ENCODE results near the gene ABHD12.

ABHD12 gene

GRCh38 chr20:25273046-25273445, 117.6 kb downstream of the ABHD12 start:
- no peak overlapping the region for H2AFZ ChIP-seq (ENCODE audit: insufficient read depth, low read length, poor library complexity)
- H3K9ac ChIP-seq (ENCODE audit: low read length) = no peak overlapping the region
- no peaks in the 10 kb centered on the region for H3K79me1 ChIP-seq (ENCODE audit: low read length)
- no peak overlapping the region for H3K4me3 ChIP-seq (ENCODE audit: low read depth, low read length)
- no peak overlapping the region for H4K12ac ChIP-seq (ENCODE audit: low read depth, low read length)
- no peak overlapping the region for H4K8ac ChIP-seq (ENCODE audit: low read depth, low read length)
- no peaks in the 10 kb centered on the region for H3K9me3 ChIP-seq (ENCODE audit: insufficient read depth, low read depth, low read length)
- H3K4me1 ChIP-seq (ENCODE audit: control insufficient read depth in 1 of 2, insufficient read depth in 2 of 2, low read length in 2 of 2) = no peaks in the 10 kb centered on the region
- H2AK5ac ChIP-seq (ENCODE audit: low read length) = no peak overlapping the region
- H3K4me2 ChIP-seq (ENCODE audit: low read length) = no peak overlapping the region
- no peak overlapping the region for H3K14ac ChIP-seq (ENCODE audit: low read length)
- no peak overlapping the region for H2BK120ac ChIP-seq (ENCODE audit: insufficient read depth, low read length, poor library complexity)
- H3K27me3 ChIP-seq (ENCODE audit: insufficient read depth, low read length) = no peaks in the 10 kb centered on the region
- H4K91ac ChIP-seq (ENCODE audit: low read depth, low read length) = no peak overlapping the region
- H3K36me3 ChIP-seq (ENCODE audit: control insufficient read depth in 1 of 2, insufficient read depth in 2 of 2, low read length in 2 of 2) = peaks cover 64 to 68% of the 10 kb centered on the region in 2 experiments
- no peak overlapping the region for H3K27ac ChIP-seq (ENCODE audit: low read depth, low read length)
- no peak overlapping the region for H3K23ac ChIP-seq (ENCODE audit: low read length)
- WGBS (ENCODE audit: extremely low coverage, insufficient coverage, insufficient read length) = no CpG with 5 or more reads among the region's 10 CpGs
- H2BK12ac ChIP-seq (ENCODE audit: low read length) = no peak overlapping the region
- no peaks in the 10 kb centered on the region for H3K79me2 ChIP-seq (ENCODE audit: control insufficient read depth, insufficient read depth, low read length, poor library complexity)
- DNase-seq = no peak
- no peak overlapping the region for H2BK5ac ChIP-seq (ENCODE audit: low read depth, low read length, poor library complexity)
- H3K18ac ChIP-seq (ENCODE audit: low read length) = no peak overlapping the region
- H3K4ac ChIP-seq (ENCODE audit: low read depth, low read length) = no peak overlapping the region

GRCh38 chr20:25272223-25273000, 118.2 kb downstream of the ABHD12 start:
- no peaks in the 10 kb centered on the region for H3K79me2 ChIP-seq (ENCODE audit: control insufficient read depth, insufficient read depth, low read length, poor library complexity)
- no peaks in the 10 kb centered on the region for H3K4me1 ChIP-seq (ENCODE audit: control insufficient read depth in 1 of 2, insufficient read depth in 2 of 2, low read length in 2 of 2)
- H3K4ac ChIP-seq (ENCODE audit: low read depth, low read length) = no peak overlapping the region
- no peak overlapping the region for H4K12ac ChIP-seq (ENCODE audit: low read depth, low read length)
- no peak overlapping the region for H4K91ac ChIP-seq (ENCODE audit: low read depth, low read length)
- no peak overlapping the region for H3K14ac ChIP-seq (ENCODE audit: low read length)
- H2BK120ac ChIP-seq (ENCODE audit: insufficient read depth, low read length, poor library complexity) = no peak overlapping the region
- H3K9me3 ChIP-seq (ENCODE audit: insufficient read depth, low read depth, low read length) = no peaks in the 10 kb centered on the region
- H3K36me3 ChIP-seq (ENCODE audit: control insufficient read depth in 1 of 2, insufficient read depth in 2 of 2, low read length in 2 of 2) = peaks cover 58 to 64% of the 10 kb centered on the region in 2 experiments
- H2AK5ac ChIP-seq (ENCODE audit: low read length) = no peak overlapping the region
- no peak overlapping the region for H3K4me2 ChIP-seq (ENCODE audit: low read length)
- H2BK12ac ChIP-seq (ENCODE audit: low read length) = no peak overlapping the region
- H3K27me3 ChIP-seq (ENCODE audit: insufficient read depth, low read length) = no peaks in the 10 kb centered on the region
- no peaks in the 10 kb centered on the region for H3K79me1 ChIP-seq (ENCODE audit: low read length)
- no peak overlapping the region for H3K27ac ChIP-seq (ENCODE audit: low read depth, low read length)
- no CpG with 5 or more reads among the region's 19 CpGs for WGBS (ENCODE audit: extremely low coverage, insufficient coverage, insufficient read length)
- no peak overlapping the region for H2AFZ ChIP-seq (ENCODE audit: insufficient read depth, low read length, poor library complexity)
- no peak for DNase-seq
- no peak overlapping the region for H4K8ac ChIP-seq (ENCODE audit: low read depth, low read length)
- H2BK5ac ChIP-seq (ENCODE audit: low read depth, low read length, poor library complexity) = no peak overlapping the region
- no peak overlapping the region for H3K18ac ChIP-seq (ENCODE audit: low read length)
- no peak overlapping the region for H3K9ac ChIP-seq (ENCODE audit: low read length)
- no peak overlapping the region for H3K4me3 ChIP-seq (ENCODE audit: low read depth, low read length)
- no peak overlapping the region for H3K23ac ChIP-seq (ENCODE audit: low read length)

- no peaks in the 10 kb centered on the region for H3K79me2 ChIP-seq (ENCODE audit: control insufficient read depth, insufficient read depth, low read length, poor library complexity)
- H2BK120ac ChIP-seq (ENCODE audit: insufficient read depth, low read length, poor library complexity) = no peak overlapping the region
- H3K9ac ChIP-seq (ENCODE audit: low read length) = no peak overlapping the region
- no CpG with 5 or more reads among the region's 13 CpGs for WGBS (ENCODE audit: extremely low coverage, insufficient coverage, insufficient read length)
- no peak overlapping the region for H4K8ac ChIP-seq (ENCODE audit: low read depth, low read length)
- no peak overlapping the region for H2AFZ ChIP-seq (ENCODE audit: insufficient read depth, low read length, poor library complexity)
- H3K14ac ChIP-seq (ENCODE audit: low read length) = no peak overlapping the region
- peaks cover 50 to 57% of the 10 kb centered on the region in 2 experiments for H3K36me3 ChIP-seq (ENCODE audit: control insufficient read depth in 1 of 2, insufficient read depth in 2 of 2, low read length in 2 of 2)
- no peak overlapping the region for H4K91ac ChIP-seq (ENCODE audit: low read depth, low read length)
- H4K12ac ChIP-seq (ENCODE audit: low read depth, low read length) = no peak overlapping the region
- no peak overlapping the region for H2BK12ac ChIP-seq (ENCODE audit: low read length)
- no peak for DNase-seq
- H3K9me3 ChIP-seq (ENCODE audit: insufficient read depth, low read depth, low read length) = no peaks in the 10 kb centered on the region
- no peaks in the 10 kb centered on the region for H3K4me1 ChIP-seq (ENCODE audit: control insufficient read depth in 1 of 2, insufficient read depth in 2 of 2, low read length in 2 of 2)
- H3K18ac ChIP-seq (ENCODE audit: low read length) = no peak overlapping the region
- no peak overlapping the region for H2BK5ac ChIP-seq (ENCODE audit: low read depth, low read length, poor library complexity)
- H3K4ac ChIP-seq (ENCODE audit: low read depth, low read length) = no peak overlapping the region
- H3K4me2 ChIP-seq (ENCODE audit: low read length) = no peak overlapping the region
- no peak overlapping the region for H2AK5ac ChIP-seq (ENCODE audit: low read length)
- no peaks in the 10 kb centered on the region for H3K79me1 ChIP-seq (ENCODE audit: low read length)
- H3K4me3 ChIP-seq (ENCODE audit: low read depth, low read length) = no peak overlapping the region
- no peak overlapping the region for H3K27ac ChIP-seq (ENCODE audit: low read depth, low read length)
- H3K27me3 ChIP-seq (ENCODE audit: insufficient read depth, low read length) = no peaks in the 10 kb centered on the region
- no peak overlapping the region for H3K23ac ChIP-seq (ENCODE audit: low read length)
Observed at GRCh38 chr20:25271486-25272222, 119.0 kb downstream of the ABHD12 start.

GRCh38 chr20:25270829-25271251, 119.8 kb downstream of the ABHD12 start:
- Histone ChIP-seq H4K8ac (ENCODE audit: low read depth, low read length) (no peak overlapping the region), H4K12ac (ENCODE audit: low read depth, low read length) (no peak overlapping the region), H2BK5ac (ENCODE audit: low read depth, low read length, poor library complexity) (no peak overlapping the region), H2AFZ (ENCODE audit: insufficient read depth, low read length, poor library complexity) (no peak overlapping the region), H3K4ac (ENCODE audit: low read depth, low read length) (no peak overlapping the region), H2BK12ac (ENCODE audit: low read length) (no peak overlapping the region), H4K91ac (ENCODE audit: low read depth, low read length) (no peak overlapping the region), H3K14ac (ENCODE audit: low read length) (no peak overlapping the region), H2AK5ac (ENCODE audit: low read length) (no peak overlapping the region), H3K23ac (ENCODE audit: low read length) (no peak overlapping the region), H3K9ac (ENCODE audit: low read length) (no peak overlapping the region), H3K79me2 (ENCODE audit: control insufficient read depth, insufficient read depth, low read length, poor library complexity) (no peaks in the 10 kb centered on the region), H3K9me3 (ENCODE audit: insufficient read depth, low read depth, low read length) (no peaks in the 10 kb centered on the region), H3K4me1 (ENCODE audit: control insufficient read depth in 1 of 2, insufficient read depth in 2 of 2, low read length in 2 of 2) (no peaks in the 10 kb centered on the region), H3K36me3 (ENCODE audit: control insufficient read depth in 1 of 2, insufficient read depth in 2 of 2, low read length in 2 of 2) (peaks cover 48 to 51% of the 10 kb centered on the region in 2 experiments), H3K79me1 (ENCODE audit: low read length) (no peaks in the 10 kb centered on the region), H3K27ac (ENCODE audit: low read depth, low read length) (no peak overlapping the region), H3K18ac (ENCODE audit: low read length) (no peak overlapping the region), H2BK120ac (ENCODE audit: insufficient read depth, low read length, poor library complexity) (no peak overlapping the region), H3K4me2 (ENCODE audit: low read length) (no peak overlapping the region), H3K4me3 (ENCODE audit: low read depth, low read length) (no peak overlapping the region), H3K27me3 (ENCODE audit: insufficient read depth, low read length) (no peaks in the 10 kb centered on the region)
- WGBS (ENCODE audit: extremely low coverage, insufficient coverage, insufficient read length) = no CpG with 5 or more reads among the region's 12 CpGs
- DNase-seq = no peak
